Stimulated activated CD4-positive, alpha-beta T cell treated with anti-CD3 and anti-CD28 coated beads, TNF-alpha, amount 100 ng/mL, for 4 hours (primary cell): Measurements from ENCODE around the gene PLD1.
"Not testable (repeated sequence)": the region's sequence is repeated elsewhere in the genome, so short reads cannot be mapped to it uniquely, and the experiment has no call there.

Experiments
- DNase-seq, 3 experiments: peaks; one replicate each; pipeline ENCODE4 v3.0.0-alpha.2; 2020; ENCODE audit warnings: low read depth in 3 of 3

Gene PLD1

DNA sequence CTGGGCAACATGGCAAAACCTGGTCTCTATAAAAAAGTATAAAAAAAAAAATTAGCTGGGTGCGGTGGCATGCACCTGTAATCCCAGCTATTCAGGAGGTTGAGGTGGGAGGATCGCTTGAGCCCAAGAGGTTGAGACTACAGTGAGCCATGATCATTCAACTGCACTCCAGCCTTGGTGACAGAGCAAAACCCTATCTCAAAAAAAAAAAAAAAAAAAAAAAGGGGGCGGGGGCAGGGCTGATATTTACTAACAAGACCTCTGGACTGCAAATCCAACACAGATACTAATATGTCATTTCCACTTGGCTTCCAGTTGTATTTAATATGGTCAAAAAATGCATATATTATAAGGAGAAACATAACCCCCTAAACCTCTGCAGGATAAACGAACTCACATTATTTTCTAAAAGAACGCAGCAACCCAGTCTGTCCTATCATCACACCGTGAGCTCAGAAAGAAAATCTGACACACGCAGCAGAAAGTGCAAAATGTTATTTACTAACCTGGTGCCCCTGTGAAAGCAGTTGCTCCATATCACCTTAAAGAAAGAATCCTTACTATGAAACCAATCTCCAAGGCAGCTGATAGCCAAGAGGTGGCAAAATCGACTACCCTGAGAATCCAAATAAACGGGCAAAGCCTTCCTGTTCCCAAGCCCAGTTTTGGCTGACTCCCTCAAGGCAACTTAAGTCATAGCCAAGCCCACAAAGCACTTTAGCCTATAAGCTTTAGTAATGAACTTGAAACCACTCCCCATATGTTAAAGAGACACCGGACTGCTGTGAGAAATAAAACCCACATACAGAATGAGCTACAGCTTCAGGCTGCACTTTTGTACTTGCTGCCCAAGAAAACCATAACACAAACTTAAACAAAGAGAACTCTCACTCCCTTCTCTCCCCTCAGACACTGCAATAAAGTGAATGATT, 39.3 kb downstream of the PLD1 start:
- no peak for DNase-seq

DNA sequence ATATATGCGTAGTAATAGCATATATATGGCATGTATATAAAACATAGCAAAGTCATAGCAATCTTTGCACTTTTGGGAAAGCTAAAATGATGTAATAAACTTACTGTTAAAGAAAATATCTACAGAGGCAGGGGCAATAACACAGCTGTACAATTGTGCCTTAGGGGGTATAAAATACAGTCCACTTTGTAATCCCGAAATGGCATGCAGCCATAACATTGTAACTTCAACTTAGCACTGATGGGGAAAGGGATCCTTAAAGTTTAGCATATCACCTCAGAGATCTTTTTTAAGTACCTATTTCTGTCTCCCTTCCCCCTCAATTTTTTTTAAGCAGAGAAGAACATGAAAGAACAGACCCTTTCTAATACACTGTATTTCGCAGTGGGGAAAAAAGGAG, 40.8 kb downstream of the PLD1 start:
- DNase-seq = no peak

DNA sequence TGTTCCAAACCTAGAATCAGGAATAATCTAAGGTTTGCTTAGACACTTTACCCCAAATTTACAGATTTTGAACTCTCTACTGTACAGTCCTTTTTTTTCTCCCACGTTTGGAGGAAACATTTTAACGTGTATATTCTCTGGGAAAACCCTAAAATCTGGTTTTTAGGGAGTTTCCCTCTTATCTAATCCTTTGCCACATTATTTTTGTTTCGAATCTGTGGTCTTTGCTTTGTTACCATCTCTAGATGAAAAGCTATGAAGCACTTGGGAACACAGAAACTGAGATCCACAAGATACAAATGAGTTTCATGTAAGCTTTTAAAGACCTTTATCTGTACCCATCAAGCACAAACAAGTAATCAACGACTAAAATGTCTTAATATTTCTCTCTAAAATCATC, 41.3 kb downstream of the PLD1 start:
- no peak for DNase-seq

DNA sequence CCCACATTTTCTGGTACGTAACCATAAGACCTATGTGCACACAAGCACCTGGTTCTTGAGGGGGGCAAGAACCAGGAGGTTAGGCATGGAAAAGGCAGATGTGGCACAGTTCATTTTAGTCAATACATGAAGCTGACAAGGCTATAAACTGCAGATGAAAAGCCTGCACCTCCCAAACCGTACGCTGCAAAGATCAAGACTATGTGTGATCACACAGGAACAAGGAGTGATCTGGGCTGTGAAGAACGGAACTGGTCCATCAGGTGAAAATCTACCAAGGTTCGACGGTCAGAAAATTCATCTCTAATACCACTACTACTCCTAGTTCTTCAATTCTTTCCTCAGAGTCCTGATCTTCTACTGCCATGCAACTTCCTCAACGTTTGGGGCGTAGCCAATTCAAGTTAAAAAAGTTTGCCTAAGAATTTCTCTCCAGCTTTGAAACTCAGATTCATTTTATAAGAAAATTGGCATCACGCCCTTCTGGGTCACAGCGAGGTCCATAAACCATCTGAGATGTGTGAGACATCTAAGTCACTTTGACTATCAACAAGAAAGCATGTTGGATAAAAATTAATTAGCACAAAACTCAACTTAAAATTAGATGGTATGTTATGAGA, 41.9 kb downstream of the PLD1 start:
- no peak for DNase-seq

- no peak for DNase-seq
Observed at GRCh38 chr3:171765511-171765887, 44.8 kb downstream of the PLD1 start.

GRCh38 chr3:171763392-171763791, 46.9 kb downstream of the PLD1 start:
- no peak for DNase-seq

DNA sequence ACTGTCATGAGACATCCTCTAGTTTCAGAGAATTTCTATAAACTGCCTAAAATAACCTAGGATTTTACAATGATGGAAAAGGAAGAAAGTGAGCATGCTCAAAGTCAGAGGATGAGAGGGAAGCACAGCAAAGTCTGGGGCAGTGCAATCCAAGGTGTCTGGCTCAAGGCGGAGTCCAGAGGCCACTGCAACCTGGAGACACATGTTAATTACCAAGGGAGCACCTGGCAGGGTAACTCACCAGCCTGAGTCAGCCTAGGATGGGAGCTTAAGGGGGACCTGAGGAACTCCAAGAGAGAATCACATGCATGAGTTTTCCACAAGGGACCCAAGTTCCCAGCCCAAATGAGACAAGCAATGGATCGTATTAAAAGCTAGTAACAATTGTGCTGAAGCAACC, 49.8 kb downstream of the PLD1 start:
- no peak for DNase-seq

- DNase-seq = no peak
Observed at GRCh38 chr3:171758109-171758508, 52.2 kb downstream of the PLD1 start.

DNA sequence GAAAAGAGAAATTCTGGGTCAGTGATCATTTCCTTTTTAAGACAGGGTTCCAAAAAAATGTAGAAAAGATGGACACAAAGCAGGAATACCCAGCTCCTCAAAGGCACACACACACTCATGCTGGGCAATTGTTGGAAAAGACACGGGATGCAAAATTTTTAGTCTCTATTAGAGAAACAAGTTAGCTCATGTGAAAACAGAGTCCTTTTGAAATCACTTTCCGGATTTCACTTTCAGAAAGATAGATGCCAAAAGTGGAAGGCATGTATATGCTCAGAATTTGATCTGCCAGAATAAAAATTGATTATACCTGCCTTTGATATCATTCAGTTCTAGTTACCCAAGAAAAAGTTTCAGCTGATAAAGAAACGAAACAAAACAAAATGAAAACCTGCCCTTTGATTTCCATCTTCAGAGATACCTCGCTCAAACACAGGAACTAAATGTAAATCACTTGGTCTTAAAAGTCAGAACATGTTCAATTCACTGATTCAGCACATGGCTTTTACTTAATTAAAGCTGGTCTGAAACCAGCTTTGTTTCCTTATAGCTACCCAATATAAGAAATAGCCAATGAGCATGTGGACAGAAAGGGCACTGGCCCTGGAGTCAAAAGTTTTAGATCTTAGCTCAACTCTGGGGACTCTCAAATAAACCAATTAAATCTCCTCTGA, 52.8 kb downstream of the PLD1 start:
- DNase-seq = no peak

- DNase-seq = no peak
Observed at GRCh38 chr3:171755656-171756055, 54.6 kb downstream of the PLD1 start.

DNA sequence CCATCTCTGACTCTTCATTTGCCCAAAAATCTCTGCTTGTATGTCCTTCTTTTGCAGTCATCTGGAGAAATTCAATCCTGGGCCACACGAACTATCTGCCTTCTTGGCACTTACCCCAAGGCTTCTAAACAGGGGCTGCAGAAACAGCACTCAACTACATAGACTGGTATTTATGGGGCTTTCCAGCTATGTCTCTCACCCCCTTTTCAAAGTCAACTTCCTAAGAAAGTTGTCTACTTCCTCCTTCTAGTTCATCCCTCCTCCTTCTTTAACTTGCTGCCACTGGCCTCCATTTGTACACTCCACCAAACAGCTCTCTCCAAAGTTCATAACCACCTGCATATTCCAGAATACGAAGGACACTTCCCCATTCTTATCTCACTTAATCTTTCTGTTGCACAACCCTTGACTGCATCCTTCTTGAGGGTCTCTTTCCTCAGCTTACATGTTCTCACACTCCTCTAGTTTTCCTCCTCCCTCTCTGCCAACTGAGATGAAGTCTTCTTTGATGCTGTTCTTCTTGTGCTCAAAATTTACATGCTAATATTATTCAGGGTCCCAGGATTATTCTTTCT, 55.2 kb downstream of the PLD1 start:
- DNase-seq = no peak

GRCh38 chr3:171753665-171754408, 56.4 kb downstream of the PLD1 start:
- no peak for DNase-seq

DNA sequence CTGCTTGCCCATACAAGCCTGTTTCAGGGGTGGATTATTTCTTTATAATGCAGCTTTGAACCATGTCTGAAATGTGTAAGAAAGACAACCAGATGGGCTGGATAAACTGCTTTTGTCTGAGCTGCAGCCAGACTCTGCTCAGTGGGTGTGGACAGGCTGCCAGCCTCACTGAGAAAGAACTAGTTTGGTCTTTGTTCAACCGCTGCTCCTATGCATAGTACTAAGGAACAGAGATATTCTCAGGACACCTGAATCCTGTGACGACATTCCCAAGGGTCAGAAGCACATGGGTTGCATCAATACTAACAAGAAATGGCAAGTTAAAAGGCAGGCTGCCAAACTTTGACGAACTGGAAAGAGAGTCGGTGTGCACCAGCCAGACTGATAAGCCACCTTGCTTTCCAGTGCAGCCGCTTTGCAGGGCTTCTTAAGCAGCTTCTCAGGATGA, 57.2 kb downstream of the PLD1 start:
- no peak for DNase-seq

- DNase-seq = no peak
Observed at GRCh38 chr3:171752329-171752728, 58.0 kb downstream of the PLD1 start.

DNA sequence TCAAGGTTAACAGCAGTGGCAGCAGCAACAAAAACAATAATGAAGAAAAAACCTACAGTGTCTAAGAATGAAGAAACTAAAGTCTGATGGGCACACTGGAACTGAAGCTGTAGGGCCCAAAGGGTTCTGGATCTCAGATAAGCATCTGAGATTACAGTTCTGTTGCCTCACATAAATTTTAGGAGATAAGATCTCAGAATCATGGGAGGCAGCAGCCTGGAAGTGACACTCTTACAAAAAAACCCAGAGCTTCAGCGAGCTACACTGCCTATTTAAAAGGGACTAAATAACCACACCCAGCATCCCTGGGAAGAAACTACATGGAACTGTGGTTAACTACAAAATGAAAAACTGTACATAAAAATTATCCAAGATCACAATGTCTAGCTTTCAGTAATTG, 61.2 kb downstream of the PLD1 start:
- DNase-seq = no peak

- no peak for DNase-seq
Observed at GRCh38 chr3:171748064-171748924, 62.0 kb downstream of the PLD1 start.

DNA sequence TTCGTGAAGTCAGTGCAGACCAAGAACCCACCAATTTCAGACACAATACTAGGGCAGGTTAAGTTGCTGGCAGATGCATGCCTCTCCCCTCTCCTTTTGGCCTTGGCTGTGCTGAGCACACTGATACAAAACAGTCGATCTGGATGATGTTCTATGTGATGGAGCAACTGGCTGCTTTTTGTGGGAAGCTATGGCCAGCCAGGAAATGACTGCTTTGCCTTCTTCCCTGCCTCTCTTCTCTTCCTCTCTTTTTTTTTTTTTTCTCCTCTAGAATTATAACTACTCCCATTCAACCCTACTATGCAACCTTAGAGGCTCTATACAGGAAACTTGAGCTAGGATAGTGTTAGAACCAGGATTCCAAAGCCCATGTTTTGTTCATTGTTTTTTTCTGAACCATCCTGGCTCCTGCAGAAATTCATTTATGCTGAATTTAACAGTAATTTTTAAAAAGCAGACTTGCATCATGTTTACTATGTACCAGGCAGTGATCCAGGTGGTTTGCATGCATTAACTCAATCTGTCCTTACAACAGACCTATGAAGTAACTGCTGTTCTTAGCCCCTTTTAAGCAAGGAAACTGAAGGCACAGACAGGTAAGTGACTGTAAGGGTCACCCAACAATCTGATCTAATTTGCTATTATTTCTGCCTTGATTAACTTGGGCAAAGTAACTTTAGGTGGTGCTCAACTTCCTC, 62.9 kb downstream of the PLD1 start:
- DNase-seq = no peak

- DNase-seq = not testable (repeated sequence)
Observed at GRCh38 chr3:171746320-171747222, 63.7 kb downstream of the PLD1 start.
